SW 1271 (cell line): ENCODE data around the gene FCRL6.

Experiments used
- DNase-seq, 2 experiments: peaks; one replicate each; lab custom pipeline; 2025; lab: John Stamatoyannopoulos, UW

The FCRL6 gene

GRCh38 chr1:159835862-159836525 lies 33.8 kb downstream of the FCRL6 start:
- DNase-seq: no peak

- no peak for DNase-seq
Observed at GRCh38 chr1:159838715-159839114, 36.6 kb downstream of the FCRL6 start.

- DNase-seq: no peak
Observed at GRCh38 chr1:159839116-159839849, 37.1 kb downstream of the FCRL6 start.

- no peak for DNase-seq
Observed at GRCh38 chr1:159841749-159842148, 39.6 kb downstream of the FCRL6 start.

GRCh38 chr1:159843459-159843858 lies 41.3 kb downstream of the FCRL6 start:
- no peak for DNase-seq

- DNase-seq: no peak
Observed at GRCh38 chr1:159845751-159846629, 43.8 kb downstream of the FCRL6 start.

GRCh38 chr1:159847231-159847630 lies 45.1 kb downstream of the FCRL6 start:
- no peak for DNase-seq

- no peak for DNase-seq
Observed at GRCh38 chr1:159848326-159848725, 46.2 kb downstream of the FCRL6 start.

GRCh38 chr1:159849626-159850366 lies 47.6 kb downstream of the FCRL6 start:
- no peak for DNase-seq

- DNase-seq: no peak
Observed at GRCh38 chr1:159851407-159851806, 49.2 kb downstream of the FCRL6 start.

- DNase-seq: no peak
Observed at GRCh38 chr1:159853417-159854115, 51.4 kb downstream of the FCRL6 start.

- peak in 1 of 2 experiments; percentile 53 for DNase-seq
Observed at GRCh38 chr1:159854116-159854692, 52.0 kb downstream of the FCRL6 start.

GRCh38 chr1:159854693-159855192 lies 52.6 kb downstream of the FCRL6 start:
- DNase-seq: peak; percentile 33 to 65

- DNase-seq: no peak
Observed at GRCh38 chr1:159855709-159856108, 53.5 kb downstream of the FCRL6 start.

- DNase-seq: no peak
Observed at GRCh38 chr1:159856576-159856975, 54.4 kb downstream of the FCRL6 start.

GRCh38 chr1:159857889-159858288 lies 55.7 kb downstream of the FCRL6 start:
- no peak for DNase-seq

- DNase-seq: no peak
Observed at GRCh38 chr1:159859767-159860322, 57.7 kb downstream of the FCRL6 start.

- DNase-seq: no peak
Observed at GRCh38 chr1:159860456-159860855, 58.3 kb downstream of the FCRL6 start.

- no peak for DNase-seq
Observed at GRCh38 chr1:159861218-159861617, 59.1 kb downstream of the FCRL6 start.

GRCh38 chr1:159862031-159862430 lies 59.9 kb downstream of the FCRL6 start:
- no peak for DNase-seq
